CD4-positive, alpha-beta T cell treated with Interleukin-6 for 4 hours (primary cell): Measurements from ENCODE around the gene PLEKHG4B.

ENCODE experiments used
- DNase-seq: peaks from one replicate; pipeline ENCODE4 v3.0.0-alpha.2; 2020; ENCODE audit warnings: mixed read lengths

PLEKHG4B gene

DNA sequence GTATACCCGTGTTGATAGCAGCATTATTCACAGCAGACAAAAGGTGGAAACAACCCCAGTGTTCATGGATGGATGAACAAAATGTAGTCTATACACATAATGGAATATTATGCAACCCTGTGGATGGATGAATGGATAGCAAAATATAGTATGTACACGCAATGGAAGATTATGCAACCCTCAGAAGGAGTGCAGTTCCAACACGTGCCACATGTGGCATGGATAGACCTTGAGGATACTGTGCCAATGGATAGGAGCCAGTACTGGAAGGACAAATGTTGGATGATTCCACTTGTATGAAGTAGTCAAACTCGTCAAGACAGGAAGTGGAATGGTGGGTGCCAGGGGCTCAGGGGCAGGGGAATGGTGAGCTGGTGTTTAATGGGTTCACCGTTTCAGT, 44.9 kb downstream of the PLEKHG4B start:
- DNase-seq: no peak

DNA sequence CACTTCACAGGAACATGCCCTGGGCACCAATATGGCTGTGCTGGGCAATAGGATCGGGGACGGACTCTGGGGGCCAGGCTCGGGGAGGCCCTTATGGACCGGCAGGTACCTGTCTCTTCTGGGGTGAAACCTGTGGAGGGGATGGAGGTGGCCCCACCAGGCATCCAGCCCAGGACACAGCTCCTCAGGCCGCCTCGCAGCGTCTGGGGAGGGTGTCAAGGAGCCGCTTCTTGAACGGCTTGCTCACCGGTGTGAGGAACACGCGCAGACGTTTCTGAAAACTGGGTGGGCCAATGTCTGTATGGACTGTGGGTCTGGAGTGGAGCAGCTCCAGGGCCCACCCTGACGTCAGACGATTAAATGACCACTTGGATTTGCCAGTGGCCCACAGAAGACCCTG, 45.8 kb downstream of the PLEKHG4B start:
- no peak for DNase-seq

DNA sequence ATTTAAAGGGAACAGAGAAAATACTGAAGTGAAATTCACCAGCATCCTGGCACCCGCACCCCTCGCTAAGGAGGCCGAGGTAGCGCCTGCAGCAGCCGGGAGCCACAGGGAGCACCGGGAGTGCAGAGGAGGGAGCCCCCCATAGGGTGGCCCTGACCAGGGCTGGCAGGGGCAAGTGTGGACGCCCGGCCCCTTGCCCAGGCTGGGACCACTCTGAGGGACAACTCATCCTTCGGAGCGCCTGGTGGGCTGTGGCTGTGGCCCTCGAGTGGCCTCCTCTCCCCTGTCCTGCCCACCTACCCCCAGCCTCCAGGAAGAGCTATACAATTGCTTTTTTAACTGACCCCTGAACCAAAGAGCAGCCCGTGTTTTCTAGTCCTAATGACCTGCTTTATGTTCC, 47.0 kb downstream of the PLEKHG4B start:
- no peak for DNase-seq

DNA sequence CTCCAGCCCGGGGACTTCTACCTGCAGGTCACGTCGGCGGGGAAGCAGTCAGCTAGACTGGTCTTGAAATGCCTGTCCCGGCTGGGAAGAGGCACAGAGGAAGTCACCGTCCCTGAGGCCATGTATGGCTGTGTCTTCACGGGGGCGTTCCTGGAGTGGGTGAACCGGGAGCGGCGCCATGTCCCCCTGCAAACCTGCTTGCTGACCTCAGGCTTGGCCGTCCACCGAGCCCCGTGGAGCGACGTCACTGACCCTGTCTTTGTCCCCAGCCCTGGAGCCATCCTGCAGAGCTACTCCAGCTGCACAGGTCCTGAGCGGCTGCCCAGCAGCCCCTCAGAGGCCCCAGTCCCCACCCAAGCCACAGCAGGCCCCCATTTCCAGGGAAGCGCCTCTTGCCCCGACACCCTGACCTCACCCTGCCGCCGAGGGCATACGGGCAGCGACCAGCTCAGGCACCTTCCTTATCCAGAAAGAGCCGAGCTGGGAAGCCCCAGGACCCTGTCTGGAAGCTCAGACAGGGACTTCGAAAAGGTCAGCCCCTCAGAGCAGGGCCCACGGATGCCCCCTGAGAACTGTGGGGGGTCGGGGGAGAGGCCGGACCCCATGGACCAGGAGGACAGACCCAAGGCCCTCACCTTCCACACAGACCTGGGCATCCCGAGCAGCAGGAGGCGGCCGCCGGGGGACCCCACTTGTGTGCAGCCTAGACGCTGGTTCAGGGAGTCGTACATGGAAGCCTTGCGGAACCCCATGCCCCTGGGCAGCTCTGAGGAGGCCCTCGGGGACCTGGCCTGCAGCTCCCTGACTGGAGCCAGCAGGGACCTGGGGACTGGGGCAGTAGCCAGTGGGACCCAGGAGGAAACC, 47.8 kb downstream of the PLEKHG4B start:
- DNase-seq: no peak

DNA sequence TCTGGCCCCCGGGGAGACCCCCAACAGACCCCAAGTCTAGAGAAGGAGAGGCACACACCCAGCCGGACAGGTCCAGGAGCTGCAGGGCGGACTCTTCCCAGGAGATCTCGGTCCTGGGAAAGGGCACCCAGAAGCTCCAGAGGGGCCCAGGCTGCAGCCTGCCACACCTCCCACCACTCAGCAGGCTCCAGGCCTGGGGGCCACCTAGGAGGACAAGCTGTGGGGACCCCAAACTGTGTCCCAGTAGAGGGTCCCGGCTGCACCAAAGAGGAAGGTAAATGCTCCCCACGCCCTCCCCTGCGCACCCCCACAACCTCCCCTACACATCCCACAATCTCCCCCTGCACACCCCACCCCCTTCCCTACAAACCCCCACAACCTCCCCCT, 48.5 kb downstream of the PLEKHG4B start:
- DNase-seq: no peak

DNA sequence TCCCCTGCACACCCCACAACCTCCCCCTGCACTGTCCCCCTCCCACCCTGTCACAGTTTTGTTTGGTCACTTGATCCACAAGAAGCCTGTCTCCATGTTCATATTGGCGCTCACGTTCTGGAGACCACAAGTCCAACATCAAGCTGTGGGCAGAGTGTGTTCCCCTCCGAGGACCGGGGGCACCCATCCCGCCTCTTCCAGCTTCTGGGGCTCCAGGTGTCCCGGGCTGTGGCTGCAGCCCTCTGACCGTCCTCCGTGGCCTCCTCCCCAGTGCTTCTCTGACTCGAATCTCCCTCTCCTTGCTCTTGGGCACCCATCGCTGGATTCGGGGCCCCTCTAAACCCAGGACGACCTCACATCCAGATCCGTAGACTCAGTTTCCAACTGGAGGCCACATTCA, 49.2 kb downstream of the PLEKHG4B start:
- no peak for DNase-seq

DNA sequence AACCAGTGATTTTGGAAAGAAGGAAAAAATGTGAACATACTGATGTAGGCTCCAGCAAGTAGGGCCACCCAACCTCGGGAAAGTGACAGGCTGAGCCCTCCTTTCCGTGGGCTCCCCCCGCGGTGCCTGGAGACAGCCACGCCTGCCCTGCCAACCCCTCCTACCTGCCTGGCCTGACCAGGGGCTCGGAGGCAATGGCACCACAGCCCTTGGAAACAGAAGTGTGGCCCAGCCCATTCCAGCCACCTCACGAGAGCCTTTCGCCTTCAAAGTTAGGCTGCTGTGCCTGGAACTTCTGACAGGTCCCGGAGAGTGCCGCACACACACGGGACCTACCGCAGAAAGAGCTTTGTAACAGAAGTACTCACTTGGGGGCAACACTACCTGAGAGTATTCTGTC, 49.8 kb downstream of the PLEKHG4B start:
- no peak for DNase-seq

DNA sequence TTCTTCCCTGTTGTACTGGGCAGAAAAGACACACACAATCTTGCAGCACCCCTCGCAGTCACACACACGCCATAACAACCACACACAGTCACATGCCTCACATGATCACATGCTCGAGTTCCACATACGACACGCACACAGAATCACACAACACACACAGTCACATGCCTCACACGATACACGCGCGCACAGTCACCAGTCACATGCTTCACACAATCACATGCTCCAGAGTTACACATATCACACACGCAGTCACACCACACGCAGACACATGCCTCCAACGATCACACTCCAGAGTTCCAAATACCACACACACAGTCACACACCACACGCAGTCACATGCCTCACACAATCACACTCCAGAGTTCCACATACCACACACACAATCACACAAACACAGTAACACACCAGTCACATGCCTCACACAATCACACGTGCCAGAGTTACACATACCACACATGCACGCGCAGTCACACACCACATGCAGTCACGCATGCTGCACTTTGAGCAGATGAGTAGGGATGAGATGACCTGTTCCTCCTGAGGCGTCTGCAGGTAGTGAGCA, 50.4 kb downstream of the PLEKHG4B start:
- DNase-seq: no peak

DNA sequence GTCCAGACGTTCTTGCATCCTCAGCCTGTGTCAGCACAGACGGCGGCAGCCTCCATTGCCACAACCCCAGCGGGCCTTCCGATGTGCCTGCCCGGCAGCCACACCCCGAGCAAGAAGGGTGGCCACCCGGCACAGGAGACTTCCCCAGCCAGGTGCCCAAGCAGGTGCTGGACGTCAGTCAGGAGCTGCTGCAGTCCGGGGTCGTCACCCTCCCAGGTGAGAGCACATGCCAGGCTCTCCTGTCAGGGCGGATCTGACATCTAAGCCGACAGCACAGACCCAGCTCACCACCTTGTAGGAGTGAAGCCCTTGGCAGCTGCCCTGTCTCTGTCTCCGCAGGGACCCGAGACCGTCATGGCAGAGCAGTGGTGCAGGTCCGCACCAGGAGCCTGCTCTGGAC, 51.1 kb downstream of the PLEKHG4B start:
- DNase-seq: no peak

DNA sequence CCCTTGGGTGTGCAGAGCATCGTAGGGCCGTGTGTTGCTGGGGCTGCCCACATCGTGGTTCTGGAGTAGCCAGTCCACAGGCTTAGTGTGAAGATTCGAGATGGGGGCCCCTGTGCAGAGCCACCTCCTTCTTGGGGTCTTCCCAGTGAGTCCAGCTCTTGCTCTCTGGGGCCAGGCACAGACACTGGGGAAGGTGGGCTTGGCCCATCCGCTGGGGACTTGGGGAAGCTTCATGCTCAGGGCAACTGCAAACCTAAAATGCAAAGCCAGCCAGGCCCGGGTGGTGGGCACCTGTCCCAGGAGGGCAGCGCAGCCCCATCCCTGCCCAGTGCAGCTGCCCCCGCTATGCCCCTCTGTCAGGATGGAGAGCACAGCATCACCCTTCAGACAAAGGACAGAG, 53.0 kb downstream of the PLEKHG4B start:
- no peak for DNase-seq

DNA sequence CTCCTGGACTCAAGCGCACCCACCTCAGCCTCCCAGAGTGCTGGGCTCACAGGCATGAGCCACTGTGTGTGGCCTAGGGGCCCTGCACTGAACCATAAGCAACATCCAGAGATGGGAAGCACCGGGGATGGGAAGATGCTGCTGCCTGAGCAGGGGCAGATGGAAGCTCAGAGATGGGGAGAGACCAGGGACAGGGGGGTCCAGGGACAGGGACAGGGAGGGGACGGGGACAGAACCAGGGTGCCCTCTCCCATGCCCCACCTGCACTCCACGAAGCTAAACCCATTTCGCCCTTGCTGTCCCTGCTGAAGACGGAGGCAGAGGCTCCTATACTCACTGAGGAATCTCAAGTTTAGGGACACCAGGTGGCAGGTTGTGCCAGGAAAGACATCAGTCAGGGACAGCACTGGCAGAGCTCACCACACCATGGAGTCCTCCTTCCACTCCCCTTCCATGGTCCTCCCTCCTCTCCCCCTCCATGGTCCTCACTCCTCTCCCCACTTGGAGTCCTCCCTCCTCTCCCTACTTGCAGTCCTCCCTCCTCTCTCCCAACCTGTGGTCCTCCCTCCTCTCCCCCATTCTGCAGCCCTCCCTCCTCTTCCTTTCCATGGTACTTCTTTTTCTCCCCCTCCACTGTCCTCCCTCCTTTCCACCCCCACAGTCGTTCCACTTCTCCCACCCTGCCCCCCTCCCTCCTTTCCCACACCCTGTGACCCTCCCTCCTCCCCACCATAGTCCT, 53.8 kb downstream of the PLEKHG4B start:
- DNase-seq: no peak

DNA sequence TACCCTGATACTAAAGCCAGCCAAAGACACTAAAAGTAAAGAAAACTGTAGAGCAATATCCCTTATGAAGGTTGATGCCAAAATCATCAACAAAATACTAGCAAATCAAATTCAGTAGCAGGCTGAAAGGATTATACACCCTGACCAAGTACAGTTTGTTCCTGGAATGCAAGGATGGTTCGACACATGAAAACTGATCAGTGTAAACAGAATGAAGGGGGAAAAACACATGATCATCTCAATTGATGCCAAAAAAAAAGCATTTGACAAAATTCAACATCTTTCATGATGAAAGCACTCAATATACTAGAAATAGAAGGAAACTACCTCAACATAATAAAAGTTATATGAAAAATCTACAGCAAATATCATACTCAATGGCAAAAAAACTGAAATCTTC, 55.8 kb downstream of the PLEKHG4B start:
- DNase-seq: no peak

DNA sequence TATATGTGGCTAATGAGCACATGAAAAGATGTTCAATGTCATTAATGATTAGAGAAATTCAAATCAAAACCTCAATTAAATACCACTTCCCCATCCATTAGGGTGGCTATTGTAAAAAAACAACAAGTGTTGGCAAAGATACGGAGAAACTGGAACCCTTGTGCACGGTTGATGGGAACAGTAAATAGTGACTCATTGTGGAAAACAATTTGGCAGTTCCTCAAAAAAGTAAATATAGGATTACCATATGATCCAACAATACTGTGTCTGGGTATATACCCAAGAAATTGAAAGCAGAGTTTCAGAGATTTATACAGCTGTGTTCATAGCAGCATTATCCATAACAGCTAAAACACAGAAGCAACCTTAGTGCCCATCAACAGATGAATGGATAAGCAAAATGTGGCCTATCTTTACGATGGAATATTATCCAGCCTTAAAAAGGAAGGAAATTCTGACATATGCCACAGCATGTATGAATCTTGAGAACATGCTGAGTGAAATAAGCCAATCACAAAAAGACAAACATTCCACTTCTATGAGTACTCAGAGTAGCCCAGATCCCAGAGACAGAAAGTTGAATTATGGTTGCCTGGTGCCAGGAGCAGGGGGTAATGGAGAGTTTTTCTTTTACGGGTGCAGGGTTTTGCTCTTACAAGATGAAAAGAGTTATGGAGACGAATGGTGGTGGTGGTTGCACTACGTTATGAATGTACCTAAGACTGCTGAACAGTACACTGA, 57.9 kb downstream of the PLEKHG4B start:
- no peak for DNase-seq

DNA sequence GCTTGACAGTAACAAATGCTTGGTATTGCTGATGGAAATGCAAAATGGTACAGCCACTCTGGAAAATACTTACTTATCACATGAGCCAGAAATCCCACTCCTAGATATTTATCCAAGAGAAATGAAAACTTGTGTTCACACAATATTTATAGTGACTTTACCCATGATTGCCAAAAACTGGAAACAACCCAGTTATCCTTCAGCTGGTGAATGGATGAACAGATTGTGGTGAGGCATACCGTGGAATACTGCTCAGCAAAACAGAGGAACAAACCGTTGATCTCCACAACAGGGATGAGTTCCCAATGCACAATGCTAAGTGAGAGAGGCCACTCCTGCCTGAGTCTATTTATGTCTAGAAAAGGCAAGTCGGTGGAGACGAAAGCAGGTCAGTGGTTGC, 58.8 kb downstream of the PLEKHG4B start:
- no peak for DNase-seq

DNA sequence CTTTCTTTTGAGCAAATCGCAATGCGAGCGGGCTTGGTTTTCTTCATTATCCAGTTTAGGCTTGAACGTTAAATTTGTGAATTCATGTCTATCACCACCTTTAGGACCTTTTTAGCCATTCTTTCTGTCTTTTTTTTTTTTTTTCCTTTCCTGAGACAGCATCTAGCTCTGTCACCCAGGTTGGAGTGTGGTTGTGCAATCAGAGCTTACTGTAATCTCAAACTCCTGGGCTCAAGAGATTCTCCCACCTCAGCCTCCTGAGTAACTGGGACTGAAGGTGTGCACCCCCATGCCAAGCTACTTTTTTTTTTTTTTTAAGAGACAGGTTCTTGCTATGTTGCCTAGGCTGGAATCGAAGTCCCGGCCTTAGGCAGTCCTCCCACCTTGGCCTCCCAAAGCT, 60.1 kb downstream of the PLEKHG4B start:
- no peak for DNase-seq

DNA sequence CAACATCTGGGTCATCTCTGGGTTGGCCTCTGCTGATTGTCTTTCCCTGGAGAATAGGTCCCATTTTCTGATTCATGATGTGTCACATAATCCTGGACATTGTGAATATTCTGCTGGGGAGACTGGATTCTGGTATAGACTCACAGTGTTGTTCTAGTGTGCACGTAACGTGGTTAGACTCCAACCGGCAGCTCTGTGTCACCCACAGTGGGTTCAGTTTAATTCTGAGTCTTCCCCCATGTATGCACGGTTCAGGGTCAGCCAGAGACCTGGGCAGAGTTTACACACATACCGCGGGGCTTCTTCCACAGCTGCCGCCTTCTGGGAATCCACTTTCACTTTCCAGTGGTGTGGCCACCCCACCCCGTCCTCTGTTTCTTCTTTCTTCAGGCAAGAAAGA, 61.3 kb downstream of the PLEKHG4B start:
- DNase-seq: no peak

DNA sequence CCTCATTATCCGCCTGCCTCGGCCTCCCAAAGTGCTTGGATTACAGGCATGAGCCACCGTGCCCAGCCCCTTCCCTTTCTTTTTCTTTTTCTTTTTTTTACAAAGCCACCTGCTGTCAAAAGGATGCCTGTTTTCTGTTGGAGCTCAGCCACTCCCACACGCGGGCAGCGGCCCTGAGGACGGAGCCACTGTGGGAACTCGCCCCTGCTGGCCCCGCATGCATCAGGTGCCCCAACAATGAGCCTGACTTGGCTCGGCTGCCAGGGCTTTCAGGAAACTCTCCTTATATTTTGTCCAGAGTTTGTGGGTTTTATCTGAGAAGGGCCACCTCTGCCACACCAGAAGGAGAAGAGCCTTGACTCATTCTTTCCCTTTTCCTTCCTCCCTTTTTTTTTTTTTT, 62.3 kb downstream of the PLEKHG4B start:
- DNase-seq: no peak

DNA sequence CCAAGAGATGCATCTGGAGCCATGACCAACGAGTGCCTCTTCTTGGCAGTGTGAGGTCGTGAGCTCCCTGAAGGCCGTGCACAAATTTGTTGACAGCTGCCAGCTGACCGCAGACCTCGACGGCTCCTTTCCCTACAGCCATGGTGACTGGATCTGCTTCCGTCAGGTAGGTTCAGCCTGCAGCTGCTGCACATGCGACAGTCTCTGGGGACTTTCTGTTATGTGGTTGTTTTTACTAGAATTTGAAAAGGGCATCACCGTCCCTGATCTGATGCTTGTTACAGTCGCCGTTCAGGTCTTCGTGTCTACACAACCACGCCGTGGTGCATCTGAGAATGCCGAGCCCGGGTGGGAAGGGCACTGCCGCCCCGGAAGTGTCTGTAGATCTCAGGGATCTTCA, 62.9 kb downstream of the PLEKHG4B start:
- DNase-seq: no peak

DNA sequence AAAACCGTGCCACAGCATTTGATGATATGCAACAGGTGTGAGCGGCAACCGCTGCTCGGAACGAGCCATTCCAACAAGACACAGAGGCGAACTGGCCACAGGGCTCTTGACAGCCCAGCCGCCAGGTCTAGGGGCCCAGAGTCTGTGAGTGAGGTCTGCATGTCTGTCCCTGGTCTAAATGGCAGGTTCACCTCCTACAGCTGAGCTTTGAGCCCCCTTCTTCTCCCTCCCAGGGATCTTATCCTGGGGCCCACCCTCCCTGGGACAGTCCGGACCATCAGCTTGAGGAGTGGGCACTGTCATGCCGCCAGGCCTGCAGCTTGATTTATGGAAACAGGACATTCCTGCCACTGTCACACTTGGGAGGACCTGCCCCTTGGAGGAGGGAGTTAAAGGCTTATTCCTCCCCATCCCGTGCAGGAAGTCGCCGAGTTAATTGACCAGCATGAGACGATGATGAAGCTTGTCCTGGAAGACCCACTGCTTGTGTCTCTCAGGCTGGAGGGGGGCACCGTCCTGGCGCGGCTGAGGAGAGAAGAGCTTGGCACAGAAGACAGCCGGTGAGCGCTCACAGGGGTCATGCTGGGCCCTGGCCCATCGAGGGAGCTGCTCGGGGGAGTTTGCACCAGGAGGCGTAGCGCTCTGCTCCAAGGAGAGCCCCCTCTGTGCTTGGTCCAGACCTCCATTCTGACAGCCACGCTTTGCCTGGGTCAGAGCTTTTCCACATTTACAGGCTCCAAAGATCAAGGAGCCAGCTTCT, 63.9 kb downstream of the PLEKHG4B start:
- DNase-seq: no peak

DNA sequence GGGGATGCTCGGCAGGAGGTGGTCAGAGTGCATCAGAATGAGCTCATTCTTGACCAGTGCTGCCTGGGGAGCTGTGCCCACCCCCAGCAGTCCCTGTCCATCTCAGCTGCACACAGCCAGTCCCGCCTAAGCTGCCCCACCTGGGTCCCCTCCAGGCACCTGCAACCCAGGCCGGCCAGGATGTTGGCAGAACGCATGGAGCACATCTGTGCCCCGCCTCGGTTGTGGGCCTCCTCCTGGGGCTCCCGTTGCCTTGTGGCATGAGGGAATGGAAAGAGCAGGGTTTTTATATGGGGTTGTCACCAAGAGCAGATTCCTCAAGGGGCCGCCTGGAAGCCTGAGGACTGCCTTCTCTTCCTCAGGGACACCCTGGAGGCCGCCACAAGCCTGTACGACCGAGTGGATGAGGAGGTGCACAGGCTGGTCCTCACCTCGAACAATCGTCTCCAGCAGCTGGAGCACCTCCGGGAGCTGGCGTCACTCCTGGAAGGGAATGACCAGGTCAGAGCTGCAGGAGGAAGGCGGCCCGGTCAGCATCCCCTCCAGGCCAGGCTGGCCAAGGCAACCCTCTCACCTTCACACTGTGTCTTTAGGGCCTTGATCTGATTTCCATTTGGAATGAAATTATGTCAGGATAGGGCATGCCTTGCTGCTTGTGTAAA, 64.6 kb downstream of the PLEKHG4B start:
- DNase-seq: no peak

DNA sequence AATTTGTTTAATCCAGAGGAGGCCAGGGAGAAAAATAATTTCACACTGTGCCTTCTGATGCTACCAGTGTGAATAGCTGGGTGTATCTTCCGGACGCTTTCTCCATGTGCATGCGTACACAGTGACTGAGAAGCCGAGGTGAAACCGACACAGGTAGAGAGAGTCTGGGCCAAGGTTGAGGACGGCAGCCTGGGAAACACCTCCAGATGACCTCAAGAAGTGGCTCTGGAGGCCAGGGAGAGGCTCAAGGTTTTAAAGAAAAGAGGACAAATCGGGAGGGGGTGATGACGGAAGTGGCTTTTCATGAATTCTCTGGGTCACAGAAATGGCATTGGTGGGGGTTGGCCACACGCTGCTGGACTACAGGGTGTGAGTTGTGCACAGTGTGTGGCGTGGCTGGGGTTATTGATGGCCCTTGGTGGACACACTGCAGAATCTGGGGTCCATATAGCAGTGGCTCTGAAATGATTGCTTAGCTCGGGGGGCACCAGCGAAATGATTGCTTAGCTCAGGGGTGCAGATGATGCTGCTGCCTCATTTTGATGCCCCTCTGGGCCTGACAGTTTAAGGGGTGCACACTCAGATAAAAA, 65.3 kb downstream of the PLEKHG4B start:
- no peak for DNase-seq

DNA sequence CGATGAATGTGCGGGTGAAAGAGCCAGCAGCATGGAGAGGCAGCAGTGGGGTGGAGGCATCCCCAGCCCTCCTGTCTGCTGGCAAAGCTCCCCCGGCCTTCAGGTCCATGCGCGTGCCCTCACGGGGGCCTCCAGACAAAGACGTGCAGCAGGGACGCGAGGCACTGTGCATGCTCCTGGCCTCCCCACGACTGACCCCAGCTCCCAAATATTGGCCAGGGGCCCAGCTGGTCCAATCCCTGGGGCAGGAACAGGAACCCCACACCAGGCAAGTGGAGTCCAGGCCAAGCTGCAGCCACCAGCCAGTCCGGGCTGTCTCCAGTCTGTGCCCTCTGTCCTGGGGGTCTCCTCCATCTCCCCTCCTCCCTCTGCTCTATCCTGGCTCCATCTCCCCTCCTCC, 65.8 kb downstream of the PLEKHG4B start:
- no peak for DNase-seq
